Measurements from ENCODE around the gene ZNF384.

DNA sequence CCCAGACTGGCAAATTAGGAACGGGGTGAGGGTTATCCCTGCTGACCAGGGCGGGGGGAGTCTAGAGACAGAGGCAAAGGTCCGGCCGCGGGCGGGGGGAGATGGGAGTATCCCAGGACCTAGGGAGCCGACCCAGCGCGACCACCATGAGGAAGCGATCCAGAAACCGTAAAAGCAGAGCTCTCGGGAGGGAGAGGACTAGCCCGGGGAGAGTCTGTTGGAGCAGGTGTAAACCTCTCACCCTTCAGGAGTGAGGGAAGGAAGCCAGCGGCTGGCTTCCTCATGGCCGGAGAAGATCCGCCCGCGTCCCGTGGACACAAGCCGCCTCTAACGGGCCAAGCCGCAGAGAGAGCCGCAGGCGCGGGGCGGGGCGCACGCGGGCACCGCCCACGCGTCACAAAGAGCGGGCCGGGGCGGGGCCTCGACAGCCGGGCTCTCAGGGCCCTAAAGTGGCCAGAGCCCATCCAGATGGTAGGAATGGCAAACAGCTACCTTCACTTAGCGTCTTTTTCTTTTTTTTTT is 42.0 kb downstream of the ZNF384 start, which contains the start of gene ACRBP:
- TF ChIP-seq, protein P1, sequence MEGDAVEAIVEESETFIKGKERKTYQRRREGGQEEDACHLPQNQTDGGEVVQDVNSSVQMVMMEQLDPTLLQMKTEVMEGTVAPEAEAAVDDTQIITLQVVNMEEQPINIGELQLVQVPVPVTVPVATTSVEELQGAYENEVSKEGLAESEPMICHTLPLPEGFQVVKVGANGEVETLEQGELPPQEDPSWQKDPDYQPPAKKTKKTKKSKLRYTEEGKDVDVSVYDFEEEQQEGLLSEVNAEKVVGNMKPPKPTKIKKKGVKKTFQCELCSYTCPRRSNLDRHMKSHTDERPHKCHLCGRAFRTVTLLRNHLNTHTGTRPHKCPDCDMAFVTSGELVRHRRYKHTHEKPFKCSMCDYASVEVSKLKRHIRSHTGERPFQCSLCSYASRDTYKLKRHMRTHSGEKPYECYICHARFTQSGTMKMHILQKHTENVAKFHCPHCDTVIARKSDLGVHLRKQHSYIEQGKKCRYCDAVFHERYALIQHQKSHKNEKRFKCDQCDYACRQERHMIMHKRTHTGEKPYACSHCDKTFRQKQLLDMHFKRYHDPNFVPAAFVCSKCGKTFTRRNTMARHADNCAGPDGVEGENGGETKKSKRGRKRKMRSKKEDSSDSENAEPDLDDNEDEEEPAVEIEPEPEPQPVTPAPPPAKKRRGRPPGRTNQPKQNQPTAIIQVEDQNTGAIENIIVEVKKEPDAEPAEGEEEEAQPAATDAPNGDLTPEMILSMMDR (conservative IDR thresholded peaks at IDR 0.05; ENCODE audit: low read length) = no peak
- no peak for TF ChIP-seq EZH2phosphoT487 (IDR thresholded peaks at IDR 0.05; ENCODE audit: borderline replicate concordance, low read depth, low read length)

Data from OCI-LY7 (cell line).